Natural killer cell (primary cell): Measurements from ENCODE around the gene KRT13. TPM values are rescaled to one million over a fixed set of nuclear protein-coding genes. Genes with fewer than 3 reads are reported as not detected.

Experiments
- ATAC-seq, 3 donors: fragments of 150-1000 bp in 2 of 3; fragments of 200-7000 bp in 1 of 3; cut with Tn5 transposase; 1 replicate in 1 of 3; 2 replicates in 2 of 3; pipeline ENCODE4 v1.10.0; 2021; ENCODE audit warnings: mild to moderate bottlenecking in 2 of 3, moderate library complexity in 2 of 3
- DNase-seq, 2 donors: peaks; one replicate each; pipeline versions ENCODE4 v3.0.0 to v3.0.0-alpha.2; 2013 to 2021; ENCODE audit warnings: mixed read lengths in 1 of 2
- H3K27ac ChIP-seq: one replicate; pipeline ENCODE4 v1.5.1; 2013; ENCODE audit warnings: mild to moderate bottlenecking, low read length
- H3K27me3 ChIP-seq: one replicate; pipeline ENCODE4 v1.6.1; 2013; ENCODE audit warnings: low read length; ENCODE audit not compliant: control insufficient read depth, insufficient read depth
- H3K36me3 ChIP-seq: one replicate; pipeline ENCODE4 v1.6.1; 2013; ENCODE audit warnings: low read length; ENCODE audit not compliant: control insufficient read depth, insufficient read depth
- H3K4me1 ChIP-seq: one replicate; pipeline ENCODE4 v1.6.1; 2013; ENCODE audit warnings: low read length; ENCODE audit not compliant: control insufficient read depth, insufficient read depth
- H3K4me3 ChIP-seq: one replicate; pipeline ENCODE4 v1.5.1; 2013; ENCODE audit warnings: low read length
- H3K9me3 ChIP-seq: one replicate; pipeline ENCODE4 v1.6.1; 2013; ENCODE audit warnings: low read length; ENCODE audit not compliant: control insufficient read depth, insufficient read depth
- H3K27ac Mint-ChIP-seq, 2 donors: one replicate each; pipeline ENCODE4 v1.8.0; 2022; ENCODE audit warnings: mild to moderate bottlenecking in 2 of 2, mixed read lengths in 2 of 2, moderate library complexity in 1 of 2
- H3K27me3 Mint-ChIP-seq, 2 donors: one replicate each; pipeline ENCODE4 v1.8.0; 2022; ENCODE audit warnings: low read depth in 2 of 2, mixed read lengths in 2 of 2
- H3K36me3 Mint-ChIP-seq: one replicate; pipeline ENCODE4 v1.8.0; 2022; ENCODE audit warnings: mixed read lengths
- H3K4me1 Mint-ChIP-seq, 2 donors: one replicate each; pipeline ENCODE4 v1.8.0; 2022; ENCODE audit warnings: mixed read lengths in 2 of 2
- H3K4me3 Mint-ChIP-seq: one replicate; pipeline ENCODE4 v1.8.0; 2022; ENCODE audit warnings: mild to moderate bottlenecking, moderate library complexity, mixed read lengths
- H3K9me3 Mint-ChIP-seq, 2 donors: one replicate each; pipeline ENCODE4 v1.8.0; 2022; ENCODE audit warnings: mixed read lengths in 2 of 2
- WGBS: methylation state at CpG from one replicate; pipeline ENCODE4 v1.1.7; 2013; ENCODE audit warnings: missing lambda C conversion rate; ENCODE audit not compliant: insufficient coverage; 5-methylcytosine and 5-hydroxymethylcytosine counted together
- intact Hi-C: fragments of 100-400 bp; cut with micrococcal nuclease; formaldehyde crosslinking; loops from one replicate; pipeline ENCODE4 v1.14.2; 2022
- total RNA-seq, 4 donors: library from RNA; stranded (reverse); fragments of 120-200 nt in 1 of 4; gene quantifications; one replicate each; pipeline versions ENCODE4 v1.2.3 to v1.2.4, GENCODE V29; 2013 to 2022
- TF ChIP-seq, protein P1 (sequence below): fragments of 200-600 bp; IDR thresholded peaks from one replicate; pipeline ENCODE4 v1.8.0; 2022; ENCODE audit warnings: antibody characterized with exemption

Gene KRT13
- total RNA-seq, 3 donors from 2014 or later (not counting 1 experiment from before 2014, with no cell fraction given) = not detected

DNA sequence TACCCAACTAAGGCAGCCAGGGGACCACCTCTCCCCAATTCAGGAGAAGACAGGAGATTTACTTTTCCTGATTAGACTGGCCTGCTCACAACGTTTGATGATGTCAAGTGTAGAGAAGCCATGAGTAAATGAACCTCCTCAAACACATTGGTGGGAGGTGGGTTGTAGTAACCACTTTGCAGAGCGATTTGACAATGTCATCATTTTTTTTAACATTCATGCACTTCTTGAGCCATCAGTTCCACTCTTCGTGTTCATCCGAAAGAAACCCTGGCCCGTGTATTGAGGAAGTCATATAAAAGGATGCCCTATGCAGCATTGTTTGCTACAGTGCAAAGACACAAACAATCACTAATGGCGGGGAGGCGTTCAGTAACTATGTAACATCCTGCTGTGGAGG, 28.2 kb upstream of the KRT13 start:
- H3K27me3 ChIP-seq = peaks cover 8% of the 10 kb centered on the region
- intact Hi-C loops = no loop called here

DNA sequence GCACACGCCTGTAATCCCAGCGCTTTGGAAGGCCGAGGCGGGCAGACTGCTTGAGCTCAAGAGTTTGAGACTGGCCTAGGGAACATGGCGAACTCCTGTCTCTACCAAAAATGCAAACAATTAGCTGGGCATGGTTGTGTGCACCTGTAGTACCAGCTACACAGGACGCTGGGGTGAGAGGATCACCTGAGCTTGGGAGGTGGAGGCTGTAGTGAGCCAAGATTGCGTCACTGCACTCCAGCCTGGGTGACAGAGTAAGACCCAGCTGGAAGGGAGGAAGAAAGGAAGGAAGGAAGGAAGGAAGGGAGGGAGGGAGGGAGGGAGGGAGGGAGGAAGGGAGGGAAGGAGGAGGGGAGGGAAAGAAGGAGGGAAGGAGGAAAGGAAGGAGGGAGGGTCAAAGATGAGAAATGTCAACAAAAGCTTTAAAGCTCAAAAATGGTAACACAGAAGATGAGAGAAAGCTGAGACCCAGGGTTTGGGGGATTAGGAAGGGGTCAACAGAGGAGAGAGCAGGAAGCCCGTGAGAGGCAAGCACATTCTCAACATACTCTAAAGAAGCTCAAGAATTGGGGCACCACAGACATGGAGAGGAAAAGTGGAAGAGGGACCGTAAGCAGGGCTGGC, 27.6 kb upstream of the KRT13 start:
- H3K4me3 ChIP-seq = no peak overlapping the region
- TF ChIP-seq, protein P1, sequence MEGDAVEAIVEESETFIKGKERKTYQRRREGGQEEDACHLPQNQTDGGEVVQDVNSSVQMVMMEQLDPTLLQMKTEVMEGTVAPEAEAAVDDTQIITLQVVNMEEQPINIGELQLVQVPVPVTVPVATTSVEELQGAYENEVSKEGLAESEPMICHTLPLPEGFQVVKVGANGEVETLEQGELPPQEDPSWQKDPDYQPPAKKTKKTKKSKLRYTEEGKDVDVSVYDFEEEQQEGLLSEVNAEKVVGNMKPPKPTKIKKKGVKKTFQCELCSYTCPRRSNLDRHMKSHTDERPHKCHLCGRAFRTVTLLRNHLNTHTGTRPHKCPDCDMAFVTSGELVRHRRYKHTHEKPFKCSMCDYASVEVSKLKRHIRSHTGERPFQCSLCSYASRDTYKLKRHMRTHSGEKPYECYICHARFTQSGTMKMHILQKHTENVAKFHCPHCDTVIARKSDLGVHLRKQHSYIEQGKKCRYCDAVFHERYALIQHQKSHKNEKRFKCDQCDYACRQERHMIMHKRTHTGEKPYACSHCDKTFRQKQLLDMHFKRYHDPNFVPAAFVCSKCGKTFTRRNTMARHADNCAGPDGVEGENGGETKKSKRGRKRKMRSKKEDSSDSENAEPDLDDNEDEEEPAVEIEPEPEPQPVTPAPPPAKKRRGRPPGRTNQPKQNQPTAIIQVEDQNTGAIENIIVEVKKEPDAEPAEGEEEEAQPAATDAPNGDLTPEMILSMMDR = no peak
- H3K36me3 ChIP-seq = no peaks in the 10 kb centered on the region
- H3K4me1 ChIP-seq = peaks cover 4% of the 10 kb centered on the region
- Mint-ChIP-seq H3K27ac (no peak overlapping the region), H3K4me1 (peaks cover 0 to 5% of the 10 kb centered on the region in 2 donors), H3K4me3 (no peak overlapping the region), H3K36me3 (no peaks in the 10 kb centered on the region), H3K9me3 (no peaks in the 10 kb centered on the region), H3K27me3 (peaks cover 54 to 65% of the 10 kb centered on the region in 2 donors)
- H3K27me3 ChIP-seq = peaks cover 12% of the 10 kb centered on the region
- ATAC-seq (no peak), DNase-seq (no peak)
- intact Hi-C loops = no loop called here
- no peak overlapping the region for H3K27ac ChIP-seq
- 85% methylated on average over 9 of the region's 9 CpGs for WGBS
- H3K9me3 ChIP-seq = no peaks in the 10 kb centered on the region

More for the DNA sequence above, 28.2 kb upstream of the KRT13 start:
- Histone ChIP-seq H3K27ac (no peak overlapping the region), H3K4me3 (no peak overlapping the region), H3K9me3 (no peaks in the 10 kb centered on the region), H3K36me3 (no peaks in the 10 kb centered on the region), H3K4me1 (no peaks in the 10 kb centered on the region)
- DNase-seq (no peak), ATAC-seq (no peak)
- H3K9me3 Mint-ChIP-seq = no peaks in the 10 kb centered on the region
- H3K36me3 Mint-ChIP-seq = no peaks in the 10 kb centered on the region
- H3K27me3 Mint-ChIP-seq = peaks cover 51 to 59% of the 10 kb centered on the region in 2 donors
- TF ChIP-seq, protein P1 = no peak
- 86% methylated on average over 6 of the region's 7 CpGs for WGBS
- H3K27ac Mint-ChIP-seq = no peak overlapping the region
- H3K4me3 Mint-ChIP-seq = no peak overlapping the region
- H3K4me1 Mint-ChIP-seq = no peaks in the 10 kb centered on the region

DNA sequence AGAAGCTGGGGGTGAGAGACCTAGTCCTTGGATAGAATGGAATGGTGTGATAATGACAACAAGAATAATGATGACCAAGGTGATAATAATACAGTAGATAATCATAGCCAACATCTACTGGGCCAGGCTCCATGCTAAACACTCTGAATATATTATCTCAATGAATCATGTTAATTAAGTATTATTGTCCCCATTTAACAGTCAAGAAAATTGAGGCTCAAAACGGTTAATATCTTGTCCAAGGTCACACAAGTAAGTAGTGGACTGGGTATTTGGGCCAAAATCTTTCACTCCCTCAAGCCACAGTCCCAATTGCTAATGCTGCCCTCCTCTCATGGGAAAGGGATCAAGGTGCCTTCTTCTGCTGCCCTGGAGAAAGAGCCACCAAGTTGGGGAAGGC, 26.6 kb upstream of the KRT13 start:
- no peak overlapping the region for H3K27ac ChIP-seq
- WGBS = 50% methylated on average over 1 of the region's 1 CpG
- intact Hi-C loops = no loop called here
- Mint-ChIP-seq H3K36me3 (no peaks in the 10 kb centered on the region), H3K4me1 (peaks cover 0 to 5% of the 10 kb centered on the region in 2 donors), H3K9me3 (no peaks in the 10 kb centered on the region), H3K27ac (no peak overlapping the region), H3K27me3 (peaks cover 56 to 59% of the 10 kb centered on the region in 2 donors), H3K4me3 (no peak overlapping the region)
- peaks cover 22% of the 10 kb centered on the region for H3K27me3 ChIP-seq
- H3K4me1 ChIP-seq = peaks cover 15% of the 10 kb centered on the region
- no peaks in the 10 kb centered on the region for H3K36me3 ChIP-seq
- DNase-seq (no peak), ATAC-seq (no peak)
- H3K4me3 ChIP-seq = no peak overlapping the region
- TF ChIP-seq, protein P1 = no peak
- no peaks in the 10 kb centered on the region for H3K9me3 ChIP-seq
